ENCODE data around the gene TMEM80. TPM values are rescaled to one million over a fixed set of nuclear protein-coding genes. Genes with fewer than 3 reads are reported as not detected.

The TMEM80 gene
- total RNA-seq, 1 experiment from 2014 or later: 29.9 TPM

- H3K4me3 Mint-ChIP-seq (ENCODE audit: low read depth, unreplicated experiment): no peak overlapping the region
These were observed 30.9 kb downstream of the TMEM80 start for GRCh38 chr11:726278-727220.

DNA sequence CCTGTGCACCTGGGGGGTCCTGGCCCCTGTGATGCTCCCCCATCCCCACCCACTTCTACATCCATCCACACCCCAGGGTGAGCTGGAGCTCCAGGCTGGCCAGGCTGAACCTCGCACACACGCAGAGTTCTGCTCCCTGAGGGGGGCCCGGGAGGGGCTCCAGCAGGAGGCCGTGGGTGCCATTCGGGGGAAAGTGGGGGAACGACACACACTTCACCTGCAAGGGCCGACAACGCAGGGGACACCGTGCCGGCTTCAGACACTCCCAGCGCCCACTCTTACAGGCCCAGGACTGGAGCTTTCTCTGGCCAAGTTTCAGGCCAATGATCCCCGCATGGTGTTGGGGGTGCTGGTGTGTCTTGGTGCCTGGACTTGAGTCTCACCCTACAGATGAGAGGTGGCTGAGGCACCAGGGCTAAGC is 31.7 kb downstream of the TMEM80 start:
- Mint-ChIP-seq H3K4me1 (ENCODE audit: low read depth, unreplicated experiment) (peaks cover 8% of the 10 kb centered on the region), H3K9me3 (ENCODE audit: low read depth, unreplicated experiment) (no peaks in the 10 kb centered on the region), H3K27ac (ENCODE audit: unreplicated experiment) (peak overlapping the region; percentile 33), H3K27me3 (ENCODE audit: unreplicated experiment) (no peaks in the 10 kb centered on the region), H3K4me3 (ENCODE audit: low read depth, unreplicated experiment) (no peak overlapping the region), H3K36me3 (ENCODE audit: insufficient read depth, unreplicated experiment) (peaks cover 61% of the 10 kb centered on the region)
- CTCF ChIA-PET: interaction anchor here (1.4 to 1.8 kb wide), 5 partner anchors 19 to 172 kb away, joined by 3 to 11 read pairs (median 5); partner anchors contain the start of genes DEAF1 and TMEM80
- intact Hi-C loops (cut with micrococcal nuclease; ENCODE audit: unreplicated experiment): loop anchor here (10.0 kb wide), 1 partner anchor 172 kb away; no protein-coding TSS in a partner anchor
- no peak for DNase-seq
- TF ChIP-seq, protein P1, sequence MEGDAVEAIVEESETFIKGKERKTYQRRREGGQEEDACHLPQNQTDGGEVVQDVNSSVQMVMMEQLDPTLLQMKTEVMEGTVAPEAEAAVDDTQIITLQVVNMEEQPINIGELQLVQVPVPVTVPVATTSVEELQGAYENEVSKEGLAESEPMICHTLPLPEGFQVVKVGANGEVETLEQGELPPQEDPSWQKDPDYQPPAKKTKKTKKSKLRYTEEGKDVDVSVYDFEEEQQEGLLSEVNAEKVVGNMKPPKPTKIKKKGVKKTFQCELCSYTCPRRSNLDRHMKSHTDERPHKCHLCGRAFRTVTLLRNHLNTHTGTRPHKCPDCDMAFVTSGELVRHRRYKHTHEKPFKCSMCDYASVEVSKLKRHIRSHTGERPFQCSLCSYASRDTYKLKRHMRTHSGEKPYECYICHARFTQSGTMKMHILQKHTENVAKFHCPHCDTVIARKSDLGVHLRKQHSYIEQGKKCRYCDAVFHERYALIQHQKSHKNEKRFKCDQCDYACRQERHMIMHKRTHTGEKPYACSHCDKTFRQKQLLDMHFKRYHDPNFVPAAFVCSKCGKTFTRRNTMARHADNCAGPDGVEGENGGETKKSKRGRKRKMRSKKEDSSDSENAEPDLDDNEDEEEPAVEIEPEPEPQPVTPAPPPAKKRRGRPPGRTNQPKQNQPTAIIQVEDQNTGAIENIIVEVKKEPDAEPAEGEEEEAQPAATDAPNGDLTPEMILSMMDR (IDR thresholded peaks at IDR 0.05; ENCODE audit: unreplicated experiment): no peak
- BruUV-seq (replicated peaks): no TSS peak

More at GRCh38 chr11:726278-727220, 30.9 kb downstream of the TMEM80 start:
- TF ChIP-seq, protein P1 (IDR thresholded peaks at IDR 0.05; ENCODE audit: unreplicated experiment): no peak
- Mint-ChIP-seq H3K27ac (ENCODE audit: unreplicated experiment) (no peak overlapping the region), H3K4me1 (ENCODE audit: low read depth, unreplicated experiment) (peaks cover 8% of the 10 kb centered on the region), H3K27me3 (ENCODE audit: unreplicated experiment) (no peaks in the 10 kb centered on the region), H3K36me3 (ENCODE audit: insufficient read depth, unreplicated experiment) (peaks cover 64% of the 10 kb centered on the region), H3K9me3 (ENCODE audit: low read depth, unreplicated experiment) (no peaks in the 10 kb centered on the region)
- TSS peak; percentile 69 for BruUV-seq (replicated peaks)
- CTCF ChIA-PET: interaction anchor here (0.5 to 1.8 kb wide), 3 partner anchors 14 to 71 kb away, joined by 4 to 6 read pairs (median 5); no protein-coding TSS in a partner anchor
- intact Hi-C loops (cut with micrococcal nuclease; ENCODE audit: unreplicated experiment): loop anchor here (10.0 kb wide), 1 partner anchor 172 kb away; no protein-coding TSS in a partner anchor
- no peak for DNase-seq

GRCh38 chr11:727859-728748 is 32.5 kb downstream of the TMEM80 start:
- Mint-ChIP-seq H3K27ac (ENCODE audit: unreplicated experiment) (peak overlapping the region; percentile 33), H3K27me3 (ENCODE audit: unreplicated experiment) (no peaks in the 10 kb centered on the region), H3K4me1 (ENCODE audit: low read depth, unreplicated experiment) (peaks cover 8% of the 10 kb centered on the region), H3K9me3 (ENCODE audit: low read depth, unreplicated experiment) (no peaks in the 10 kb centered on the region), H3K36me3 (ENCODE audit: insufficient read depth, unreplicated experiment) (peaks cover 63% of the 10 kb centered on the region), H3K4me3 (ENCODE audit: low read depth, unreplicated experiment) (no peak overlapping the region)
- intact Hi-C loops (cut with micrococcal nuclease; ENCODE audit: unreplicated experiment): loop anchor here (10.0 kb wide), 1 partner anchor 173 kb away; no protein-coding TSS in a partner anchor
- CTCF ChIA-PET: interaction anchor here (1.0 to 1.8 kb wide), 6 partner anchors 18 to 173 kb away, joined by 3 to 11 read pairs (median 4); partner anchors contain the start of genes DEAF1 and TMEM80
- TF ChIP-seq, protein P1 (IDR thresholded peaks at IDR 0.05; ENCODE audit: unreplicated experiment): peak; percentile 97
- no TSS peak for BruUV-seq (replicated peaks)
- DNase-seq: peak; percentile 95
